CD4-positive, alpha-beta T cell treated with Interleukin-4 for 1 hour (primary cell): ENCODE data around the gene UQCC3.
A peak's percentile ranks its signal among the peaks of the same experiment; 100 is the strongest.
"Not testable (repeated sequence)": the region's sequence is repeated elsewhere in the genome, so short reads cannot be mapped to it uniquely, and the experiment has no call there.

Experiments
- DNase-seq, 2 donors: peaks; one replicate each; pipeline ENCODE4 v3.0.0-alpha.2; 2020 to 2022

UQCC3 gene

GRCh38 chr11:62665599-62666258, 5.7 kb upstream of the UQCC3 start:
- DNase-seq = peak; percentile 62 to 67

- DNase-seq = no peak
Measured at GRCh38 chr11:62666259-62666926, 5.1 kb upstream of the UQCC3 start.

GRCh38 chr11:62667460-62667859, 4.0 kb upstream of the UQCC3 start:
- DNase-seq = no peak

DNA sequence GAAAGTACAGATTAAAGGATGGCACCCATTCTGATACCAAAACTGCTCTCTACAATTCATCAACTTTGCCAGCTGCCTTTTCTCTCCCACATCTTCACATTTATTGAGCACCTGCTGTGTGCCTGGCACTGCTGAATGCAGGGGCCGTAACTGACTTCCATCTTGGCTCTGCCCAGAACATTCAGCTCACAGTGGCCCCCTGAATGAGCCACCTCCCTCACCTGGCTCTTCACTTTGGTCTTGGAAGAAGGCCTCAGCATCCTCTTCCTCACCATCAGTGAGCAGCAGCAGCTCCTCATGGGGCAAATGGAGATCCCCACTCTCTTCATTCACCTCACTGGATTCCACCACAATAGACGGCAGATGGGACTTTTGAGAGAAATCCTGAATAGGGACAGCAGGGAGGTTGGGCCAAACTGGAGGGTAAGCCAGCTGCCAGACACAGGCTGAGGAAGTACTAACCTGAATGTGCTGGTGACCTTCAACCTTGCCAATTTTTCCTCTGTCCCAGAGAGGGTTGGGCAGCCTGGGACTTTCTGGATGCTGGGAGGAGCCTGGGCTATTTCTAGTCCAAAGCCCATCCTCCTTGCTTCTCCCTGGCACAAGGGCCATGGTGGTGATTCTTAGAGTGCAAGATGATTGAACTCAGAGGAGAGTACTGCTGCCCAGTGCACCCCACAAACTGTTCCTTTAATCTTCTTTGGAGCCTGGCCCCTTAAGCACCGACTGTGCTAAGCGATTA, 1.9 kb upstream of the UQCC3 start:
- no peak for DNase-seq

- no peak for DNase-seq
Measured at GRCh38 chr11:62671236-62671607, 251 bp upstream of the UQCC3 start.

- no peak for DNase-seq
Measured at GRCh38 chr11:62673196-62673525, 1.7 kb downstream of the UQCC3 start.

DNA sequence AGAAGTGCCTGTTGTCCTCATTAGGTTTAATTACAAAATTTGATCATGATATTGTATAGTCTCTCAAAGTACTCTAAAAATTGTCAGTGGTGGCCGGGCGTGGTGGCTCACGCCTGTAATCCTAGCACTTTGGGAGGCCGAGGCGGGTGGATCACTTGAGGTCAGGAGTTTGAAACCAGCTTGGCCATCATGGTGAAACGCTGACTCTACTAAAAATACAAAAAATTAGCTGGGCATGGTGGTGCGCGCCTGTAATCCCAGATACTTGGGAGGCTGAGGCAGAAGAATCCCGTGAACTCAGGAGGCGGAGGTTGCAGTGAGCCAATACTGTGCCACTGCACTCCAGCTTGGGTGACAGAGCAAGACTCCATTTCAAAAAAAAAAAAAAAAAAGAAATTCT, 3.9 kb downstream of the UQCC3 start:
- DNase-seq = not testable (repeated sequence)

DNA sequence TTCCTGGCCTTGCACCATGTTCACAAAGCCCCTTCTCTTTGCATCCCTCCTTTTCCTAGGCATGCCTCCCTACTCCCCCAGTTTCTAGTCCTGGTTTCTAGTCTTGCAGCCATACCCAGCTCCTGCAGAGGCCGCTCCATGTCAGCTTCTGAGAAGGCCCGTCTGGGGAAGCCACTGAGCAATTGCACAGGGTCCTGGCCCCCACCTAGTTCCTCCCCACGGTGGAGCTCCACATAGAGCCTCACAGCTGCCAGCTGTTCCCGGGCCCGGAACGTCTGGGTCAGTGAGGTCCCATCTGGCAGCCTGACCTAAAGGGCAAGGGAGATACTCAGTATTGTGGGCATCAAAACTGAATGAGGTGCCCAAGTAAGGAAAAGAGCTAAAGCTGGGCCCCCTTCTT, 5.2 kb downstream of the UQCC3 start:
- no peak for DNase-seq

DNA sequence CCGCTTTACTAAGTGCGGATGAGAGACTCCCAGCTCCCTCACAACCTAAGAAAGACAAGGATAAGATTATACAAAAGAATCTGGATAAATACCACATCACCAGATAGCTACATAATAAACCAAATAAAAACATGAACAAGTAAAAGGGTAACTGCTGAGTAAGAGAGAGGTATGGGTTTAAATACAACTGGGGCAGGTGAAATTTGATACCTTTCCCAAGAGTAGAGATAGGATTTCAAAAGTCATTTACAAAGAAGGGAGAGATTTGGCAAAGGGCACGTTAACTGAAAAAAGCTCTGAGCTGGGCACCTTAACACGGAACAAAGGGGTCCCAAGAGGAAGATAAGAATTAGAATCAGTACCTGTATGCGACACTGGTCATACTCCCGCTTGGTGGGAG, 5.7 kb downstream of the UQCC3 start:
- no peak for DNase-seq

DNA sequence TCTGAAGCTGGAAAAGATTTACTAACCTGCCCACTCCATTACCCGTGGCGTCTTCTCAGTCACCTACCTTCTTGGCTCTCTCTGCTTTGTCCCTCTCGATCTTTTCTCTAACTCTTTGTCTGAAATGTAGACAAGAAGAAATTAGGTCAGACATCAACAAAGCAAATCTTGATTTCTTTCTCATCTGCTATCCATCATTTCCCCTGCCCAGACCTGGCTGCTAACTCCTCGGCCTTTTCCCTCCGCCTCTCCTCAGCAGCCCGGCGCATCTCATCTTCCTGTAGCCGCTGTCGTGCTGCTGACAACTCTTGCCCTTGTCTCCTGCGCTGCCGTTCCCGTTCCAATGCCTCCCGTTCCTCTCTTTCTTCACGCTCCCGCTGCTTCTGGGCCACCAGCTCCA, 6.2 kb downstream of the UQCC3 start:
- DNase-seq = no peak

DNA sequence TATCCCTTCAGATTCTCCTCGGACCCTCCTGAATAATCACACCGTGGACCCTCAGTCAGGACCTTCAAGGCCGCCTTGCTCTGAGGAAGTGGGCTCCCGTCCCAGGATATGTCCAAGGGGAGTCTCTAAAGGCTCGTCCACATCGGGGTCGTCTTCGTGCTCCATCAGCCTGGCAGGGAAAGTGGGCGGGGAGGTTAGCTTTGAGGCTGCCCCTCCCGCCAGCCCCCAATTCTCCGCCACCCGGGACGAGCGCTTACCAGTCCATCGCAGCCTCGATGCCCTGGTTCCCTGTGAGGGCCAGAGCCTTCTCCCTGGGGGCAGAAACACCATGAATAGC, 6.9 kb downstream of the UQCC3 start:
- DNase-seq = no peak

GRCh38 chr11:62678770-62679696, 7.6 kb downstream of the UQCC3 start, which contains the start of gene UBXN1:
Gene UBXN1, minus strand, starts transcription at chr11:62679073. Its CDS starts 150 bp downstream, at chr11:62678923.
- peak; percentile 87 to 88 for DNase-seq

- DNase-seq = peak; percentile 48 to 63
Measured at GRCh38 chr11:62680825-62681240, 9.4 kb downstream of the UQCC3 start.

GRCh38 chr11:62682518-62682917, 11.0 kb downstream of the UQCC3 start:
- DNase-seq = no peak

DNA sequence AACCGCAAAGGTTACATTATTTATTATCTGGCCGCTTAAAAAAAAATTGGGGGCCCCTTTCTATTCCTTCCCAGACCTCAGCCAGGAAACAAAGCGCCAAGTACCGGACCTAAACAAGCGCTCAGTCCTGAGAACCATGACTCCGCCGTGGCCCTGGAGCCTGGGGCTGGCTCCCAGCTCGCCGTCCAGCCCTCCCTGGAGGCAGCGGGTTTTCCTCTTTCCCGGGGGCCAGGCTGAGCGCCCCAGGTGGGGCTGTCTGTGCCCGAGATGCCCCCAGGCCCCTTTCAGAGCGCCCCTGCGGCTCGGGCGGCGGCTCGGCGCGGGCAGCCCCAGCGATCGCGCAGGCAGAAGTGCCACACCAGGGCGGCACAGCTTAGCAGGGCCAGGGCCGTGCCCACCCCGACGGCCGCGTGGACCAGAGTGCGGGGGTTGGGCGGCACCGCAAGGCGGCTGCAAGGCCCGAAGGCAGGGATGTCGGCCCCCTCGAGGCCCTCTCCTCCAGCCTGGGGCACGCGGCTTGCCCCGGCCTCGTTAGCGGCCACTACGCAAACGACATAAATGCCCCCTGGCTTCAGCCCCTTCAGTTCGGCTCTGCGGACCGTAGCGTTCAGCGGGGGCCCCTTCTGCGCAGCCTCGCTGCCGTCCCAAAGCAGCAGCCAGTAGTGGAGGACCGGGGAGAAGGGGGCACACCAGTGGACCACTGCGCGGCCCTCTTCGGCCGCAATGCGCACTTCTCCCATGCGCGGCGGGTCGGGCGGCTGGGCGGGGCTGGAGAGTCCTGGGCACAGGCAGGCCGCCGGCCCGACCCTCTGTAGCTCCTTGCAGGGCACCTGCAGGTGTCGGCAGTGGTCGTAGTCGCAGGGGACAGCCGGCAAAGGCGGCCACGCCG, 16.3 kb downstream of the UQCC3 start:
- DNase-seq = no peak

DNA sequence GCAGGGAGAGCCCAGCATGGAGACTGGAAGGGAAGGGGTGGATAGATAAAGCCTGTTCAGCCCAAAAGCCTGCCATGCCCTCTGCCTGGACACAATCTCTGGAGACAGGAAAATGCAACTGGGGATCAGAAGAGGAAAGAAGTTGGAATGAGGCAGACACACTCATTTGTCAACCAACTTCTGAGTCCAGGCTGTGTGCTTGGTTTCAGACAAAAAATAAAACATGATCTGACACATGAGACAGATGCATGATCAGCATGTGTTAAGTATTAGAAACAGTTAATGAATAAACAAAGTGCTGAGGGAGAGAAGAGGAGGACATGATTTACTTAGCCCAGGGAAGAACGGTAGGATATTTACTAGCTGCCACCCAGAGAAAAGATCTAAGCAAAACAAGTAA, 17.0 kb downstream of the UQCC3 start:
- DNase-seq = no peak

- DNase-seq = no peak
Measured at GRCh38 chr11:62689421-62690183, 18.1 kb downstream of the UQCC3 start, which contains the start of gene LRRN4CL. Gene LRRN4CL, minus strand, starts transcription at chr11:62689530. Its CDS starts 1,022 bp downstream, at chr11:62688508.

- DNase-seq = not testable (repeated sequence)
Measured at GRCh38 chr11:62693624-62694023, 22.2 kb downstream of the UQCC3 start.

- peak; percentile 81 to 84 for DNase-seq
Measured at GRCh38 chr11:62694455-62695167, 23.1 kb downstream of the UQCC3 start.

- DNase-seq = peak in 1 of 2 donors; percentile 38
Measured at GRCh38 chr11:62702246-62702645, 30.8 kb downstream of the UQCC3 start.
